ENCODE measurements around the gene SPNS3.

DNA sequence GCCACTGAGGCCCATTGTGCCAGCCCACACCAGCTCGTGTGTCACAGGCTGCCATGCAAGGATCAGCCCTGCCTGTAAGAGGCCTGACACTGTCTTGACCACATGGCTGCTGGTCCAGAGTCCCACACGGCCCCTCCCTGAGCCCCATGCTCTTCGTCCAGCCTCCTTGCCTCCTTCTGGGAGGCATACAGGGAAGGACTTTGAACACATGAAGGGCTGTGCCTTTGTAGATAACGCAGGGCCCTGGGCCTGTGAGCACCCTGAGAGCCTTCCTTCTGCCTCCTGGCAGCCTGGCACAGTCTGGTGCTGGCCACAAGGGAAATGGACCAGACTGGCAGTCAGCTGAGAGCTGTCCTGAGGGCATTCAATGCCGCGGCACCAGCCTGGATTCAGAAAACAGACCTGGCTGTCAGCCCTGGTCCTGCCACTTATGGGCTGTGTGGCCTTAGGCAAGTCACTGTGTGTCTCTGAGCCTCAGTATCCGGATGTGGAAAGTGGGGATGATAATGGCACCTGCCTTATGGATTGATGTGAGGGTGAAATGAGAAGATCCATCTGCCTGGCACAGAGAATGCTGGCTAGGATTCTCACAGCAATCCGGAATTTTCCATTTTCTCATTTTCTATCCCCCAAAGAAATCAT is 45.7 kb downstream of the SPNS3 start:
- TF ChIP-seq, protein P1, sequence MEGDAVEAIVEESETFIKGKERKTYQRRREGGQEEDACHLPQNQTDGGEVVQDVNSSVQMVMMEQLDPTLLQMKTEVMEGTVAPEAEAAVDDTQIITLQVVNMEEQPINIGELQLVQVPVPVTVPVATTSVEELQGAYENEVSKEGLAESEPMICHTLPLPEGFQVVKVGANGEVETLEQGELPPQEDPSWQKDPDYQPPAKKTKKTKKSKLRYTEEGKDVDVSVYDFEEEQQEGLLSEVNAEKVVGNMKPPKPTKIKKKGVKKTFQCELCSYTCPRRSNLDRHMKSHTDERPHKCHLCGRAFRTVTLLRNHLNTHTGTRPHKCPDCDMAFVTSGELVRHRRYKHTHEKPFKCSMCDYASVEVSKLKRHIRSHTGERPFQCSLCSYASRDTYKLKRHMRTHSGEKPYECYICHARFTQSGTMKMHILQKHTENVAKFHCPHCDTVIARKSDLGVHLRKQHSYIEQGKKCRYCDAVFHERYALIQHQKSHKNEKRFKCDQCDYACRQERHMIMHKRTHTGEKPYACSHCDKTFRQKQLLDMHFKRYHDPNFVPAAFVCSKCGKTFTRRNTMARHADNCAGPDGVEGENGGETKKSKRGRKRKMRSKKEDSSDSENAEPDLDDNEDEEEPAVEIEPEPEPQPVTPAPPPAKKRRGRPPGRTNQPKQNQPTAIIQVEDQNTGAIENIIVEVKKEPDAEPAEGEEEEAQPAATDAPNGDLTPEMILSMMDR (IDR thresholded peaks at IDR 0.05), result no peak
- no peak for TF ChIP-seq POLR2A (IDR thresholded peaks at IDR 0.05)

All from lower leg skin (tissue), 3 donors.